GM18870 (cell line): ENCODE measurements around the gene NFATC1.

Experiments used
- ATAC-seq: cut with Tn5 transposase; IDR thresholded peaks from one replicate; pipeline ENCODE4 v1.9.1; 2021; ENCODE audit warnings: moderate library complexity; ENCODE audit not compliant: unreplicated experiment

Gene NFATC1

DNA sequence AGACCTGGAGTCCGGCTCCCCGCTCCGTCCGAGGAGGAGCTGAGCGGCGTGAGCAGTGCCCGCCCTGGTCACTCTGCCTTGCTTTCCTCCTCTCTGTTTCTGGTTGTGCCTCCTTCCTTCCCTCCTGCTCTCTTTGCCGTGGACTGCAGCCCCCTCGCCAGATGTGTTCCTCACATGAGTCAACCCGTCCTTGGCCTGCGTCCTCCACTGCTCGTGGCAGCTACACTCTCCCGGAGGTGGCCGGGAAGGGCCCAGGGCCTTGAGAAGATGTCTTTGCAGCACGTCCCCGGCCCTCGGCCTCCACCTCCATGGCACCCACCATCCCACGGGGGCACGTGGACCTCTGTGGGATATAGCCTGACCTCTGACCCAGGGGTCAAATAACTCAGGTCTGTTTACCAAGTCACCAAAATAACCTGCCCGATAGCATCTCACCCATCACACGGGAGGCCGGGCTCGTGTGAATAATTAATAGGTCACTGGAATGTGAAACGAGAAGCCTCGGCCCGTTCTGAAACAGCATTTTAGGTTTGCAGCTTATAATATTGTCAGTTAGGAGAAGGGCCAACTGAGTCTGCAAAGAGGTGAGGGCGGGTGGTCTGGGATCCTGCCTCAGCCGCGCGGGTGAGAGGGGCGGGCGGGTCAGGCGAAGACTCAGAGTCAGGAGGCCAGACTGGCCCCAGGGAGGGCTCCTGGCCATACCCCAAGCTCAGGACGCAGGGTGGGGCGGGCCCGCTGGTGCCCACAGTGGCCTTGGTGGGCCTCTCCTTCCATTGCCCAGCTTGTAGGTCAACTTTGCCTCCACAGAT lies 42.6 kb downstream of the NFATC1 start:
- ATAC-seq, result no peak

DNA sequence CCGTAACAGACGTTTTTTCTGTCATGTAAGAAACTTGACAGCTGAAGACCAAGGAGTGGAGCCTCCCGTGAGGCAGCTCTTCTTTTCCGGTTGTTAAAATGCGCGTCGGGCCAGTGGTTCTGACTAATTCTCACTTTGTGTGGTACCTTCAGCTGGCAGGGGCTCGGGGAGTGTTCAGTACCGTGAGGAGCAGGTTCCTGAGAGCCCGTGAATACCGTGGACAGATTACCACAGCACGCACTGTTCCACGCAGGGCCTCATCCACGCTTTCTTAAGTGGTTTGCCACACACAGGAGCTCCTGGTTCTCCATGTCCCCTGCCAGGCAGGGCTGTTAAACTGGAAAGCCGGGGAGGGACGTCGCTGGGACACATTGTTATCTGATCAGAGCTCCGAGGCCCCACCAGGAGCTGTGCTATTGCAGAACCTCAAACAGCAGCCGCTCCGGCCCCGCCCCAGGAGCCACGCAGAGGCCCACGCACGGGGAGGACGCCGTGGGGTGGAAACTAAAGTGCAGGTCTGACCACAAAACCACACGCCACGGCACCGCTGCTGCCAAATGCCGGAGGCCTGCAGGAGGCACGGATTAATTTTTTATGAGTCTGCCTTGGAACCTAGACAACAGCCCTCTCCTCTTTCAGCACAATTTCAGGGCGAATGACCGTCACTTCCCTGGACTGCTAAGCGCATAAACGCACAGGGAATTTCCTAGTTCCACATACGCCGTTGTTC lies 43.3 kb downstream of the NFATC1 start:
- no peak for ATAC-seq

DNA sequence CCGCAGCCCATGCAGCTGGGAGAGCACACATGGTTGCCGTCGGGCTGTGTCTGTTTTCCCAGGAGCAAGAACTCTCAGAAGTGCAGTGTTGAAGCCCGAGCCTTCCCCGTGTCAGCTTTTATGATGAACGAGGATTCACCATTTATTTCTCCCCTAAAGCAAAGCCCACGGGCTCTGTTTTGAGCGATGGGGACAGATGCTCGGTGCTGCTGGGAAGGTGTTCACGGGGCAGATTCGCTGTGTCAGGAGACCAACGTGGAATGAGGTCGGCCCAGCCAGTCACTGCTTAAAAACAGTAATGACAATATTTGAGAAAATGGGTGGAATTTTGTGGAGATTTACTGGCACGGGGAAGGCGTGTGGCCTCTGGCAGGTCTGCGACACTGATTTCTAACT lies 43.9 kb downstream of the NFATC1 start:
- no peak for ATAC-seq

DNA sequence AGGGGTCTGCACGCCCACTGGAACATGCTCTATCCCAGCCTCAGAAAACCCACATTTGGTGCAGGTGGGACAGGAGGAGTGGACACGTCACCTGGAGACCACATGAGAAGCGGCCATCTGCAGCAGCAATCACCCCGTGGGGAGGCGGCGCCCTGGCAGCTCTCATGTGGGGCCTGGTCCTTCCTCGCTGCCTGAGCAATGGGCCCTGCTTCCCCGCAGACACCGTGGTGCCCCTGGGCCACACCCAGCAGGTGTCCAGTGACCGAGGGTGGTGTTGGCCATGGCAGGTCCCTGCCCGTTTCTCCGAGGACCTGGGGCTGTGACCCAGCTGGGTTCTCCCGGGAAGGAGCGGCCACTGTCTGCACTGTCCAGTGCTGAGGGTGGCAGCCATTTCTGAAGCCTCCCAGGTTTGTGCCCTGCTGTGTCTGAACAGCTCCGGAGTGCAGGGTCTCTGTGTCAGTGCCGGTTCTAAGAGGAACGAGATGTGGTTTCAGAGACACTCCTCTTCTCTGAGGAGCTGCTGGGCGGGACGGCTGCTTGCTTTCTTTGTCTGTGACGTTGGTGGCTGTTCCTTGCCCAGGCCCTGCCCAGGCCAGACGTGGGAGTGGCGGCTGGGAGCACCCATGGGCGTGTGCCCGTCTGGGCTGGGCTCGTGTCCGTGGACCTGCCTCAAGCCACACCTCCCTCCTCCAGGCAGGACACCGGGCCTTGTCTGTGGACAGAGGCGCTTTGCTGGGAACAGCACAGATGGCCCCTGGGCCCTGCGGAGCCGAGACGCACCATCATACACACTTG lies 44.8 kb downstream of the NFATC1 start:
- no peak for ATAC-seq

DNA sequence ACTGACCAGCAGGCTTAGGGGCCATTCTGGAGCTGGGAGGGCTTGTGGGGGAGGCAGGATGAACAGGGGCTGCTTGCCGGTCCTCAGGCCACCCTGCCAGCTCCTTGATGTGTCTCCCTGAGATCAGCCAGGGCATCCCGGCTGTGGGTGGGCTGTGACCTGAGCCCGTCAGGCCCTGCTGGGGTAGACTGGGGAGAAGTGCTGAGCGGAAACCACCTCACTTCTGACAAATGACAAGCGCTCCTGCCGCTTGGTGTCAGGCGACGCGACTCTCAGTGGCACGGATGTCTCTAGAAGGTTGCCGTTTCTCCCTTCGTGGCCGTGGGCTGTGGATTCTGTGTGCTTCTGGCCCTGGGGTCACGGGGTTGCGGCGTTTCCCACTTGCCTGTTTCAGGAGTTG lies 45.7 kb downstream of the NFATC1 start:
- no peak for ATAC-seq

DNA sequence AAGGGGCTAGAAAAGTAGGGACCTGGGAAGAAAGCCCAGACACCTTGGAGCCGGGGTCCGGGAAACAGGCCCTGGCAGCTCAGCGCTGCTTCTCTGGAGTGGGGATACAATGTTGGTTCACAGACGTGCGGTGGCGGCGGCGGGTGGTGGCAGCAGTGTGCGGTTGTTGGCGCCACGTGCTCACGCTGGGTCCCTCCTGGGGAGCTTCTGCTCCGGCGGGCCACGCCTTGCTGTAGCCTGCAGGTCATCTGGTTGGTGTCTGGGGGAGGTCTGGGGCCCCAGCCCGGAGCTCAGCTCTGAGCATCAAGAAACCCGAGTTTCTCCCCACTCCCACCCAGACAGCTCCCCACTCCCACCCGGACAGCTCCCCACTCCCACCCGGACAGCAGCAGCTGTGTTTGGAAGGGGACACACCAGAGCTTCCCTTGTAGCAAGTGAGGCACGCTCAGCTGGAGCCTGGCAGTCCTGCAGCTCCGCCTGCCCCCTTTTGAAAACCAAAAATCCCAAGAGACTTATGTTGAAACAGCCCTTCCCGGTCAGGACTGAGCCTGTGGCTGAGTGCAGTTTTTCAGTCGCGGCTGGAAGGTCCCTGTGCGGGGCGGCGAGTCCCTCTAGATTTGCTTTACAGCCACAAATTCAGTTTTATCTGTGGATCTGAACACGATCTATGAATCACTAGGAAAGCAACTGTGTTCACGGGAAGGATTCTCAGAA lies 46.9 kb downstream of the NFATC1 start:
- ATAC-seq, result no peak

DNA sequence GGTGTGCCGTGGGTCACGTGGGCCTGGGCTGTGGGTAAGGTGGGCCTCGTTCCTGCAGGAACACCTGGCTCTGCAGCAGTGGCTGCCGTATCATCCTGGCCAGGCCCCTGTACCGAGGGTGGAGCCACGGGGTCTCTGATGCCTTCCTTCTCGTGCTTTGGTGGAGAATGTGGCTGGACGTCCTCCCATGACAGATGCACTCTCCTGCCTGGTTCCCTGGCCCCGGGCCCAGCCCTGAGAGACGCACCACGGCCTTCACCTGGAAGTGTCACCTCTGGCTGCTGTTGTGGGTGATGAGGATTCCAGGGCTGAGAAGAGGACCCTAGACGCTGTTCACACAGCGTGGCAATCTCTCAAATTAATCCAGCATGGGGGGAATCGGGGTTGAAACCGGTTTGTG lies 49.5 kb downstream of the NFATC1 start:
- no peak for ATAC-seq

DNA sequence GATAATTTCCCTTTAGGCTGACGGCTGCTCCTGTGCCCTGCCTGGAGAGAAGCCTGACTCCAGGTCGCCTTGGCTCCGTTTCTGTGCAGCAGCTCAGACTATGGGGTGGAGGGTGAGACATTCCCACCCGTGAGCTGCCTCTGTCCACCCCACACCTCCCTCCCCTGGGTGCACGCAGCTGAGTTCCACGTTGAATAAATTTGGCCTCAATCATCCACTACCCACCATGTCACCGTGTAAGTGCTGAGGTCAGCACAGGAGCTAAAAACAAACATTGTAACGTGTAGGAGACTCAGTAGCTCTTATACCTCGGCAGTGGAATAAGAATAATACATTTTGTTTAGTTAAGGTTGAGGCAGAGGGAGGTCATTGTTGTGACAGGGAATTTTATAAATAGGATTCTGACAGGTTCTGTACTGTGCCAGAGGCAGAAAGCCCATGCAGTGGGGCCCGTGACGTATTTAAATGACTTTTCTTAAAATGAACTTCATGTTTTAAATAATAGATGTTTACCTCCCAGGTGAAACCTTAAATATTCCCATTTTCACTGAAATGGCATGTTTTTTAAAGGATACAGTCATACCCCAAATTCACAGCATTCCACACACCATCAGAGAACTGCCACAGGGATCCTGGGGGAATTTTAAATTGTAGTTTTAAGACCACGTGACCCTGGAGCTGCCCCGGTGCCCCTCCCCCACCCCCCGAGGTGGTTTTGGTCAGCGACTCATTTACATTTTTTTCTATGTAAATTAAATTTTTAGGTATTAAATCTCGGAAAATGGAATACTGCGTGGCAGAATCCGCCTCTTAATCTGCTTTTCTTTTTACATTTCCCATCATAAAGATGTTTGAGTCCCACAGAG lies 50.2 kb downstream of the NFATC1 start:
- no peak for ATAC-seq

DNA sequence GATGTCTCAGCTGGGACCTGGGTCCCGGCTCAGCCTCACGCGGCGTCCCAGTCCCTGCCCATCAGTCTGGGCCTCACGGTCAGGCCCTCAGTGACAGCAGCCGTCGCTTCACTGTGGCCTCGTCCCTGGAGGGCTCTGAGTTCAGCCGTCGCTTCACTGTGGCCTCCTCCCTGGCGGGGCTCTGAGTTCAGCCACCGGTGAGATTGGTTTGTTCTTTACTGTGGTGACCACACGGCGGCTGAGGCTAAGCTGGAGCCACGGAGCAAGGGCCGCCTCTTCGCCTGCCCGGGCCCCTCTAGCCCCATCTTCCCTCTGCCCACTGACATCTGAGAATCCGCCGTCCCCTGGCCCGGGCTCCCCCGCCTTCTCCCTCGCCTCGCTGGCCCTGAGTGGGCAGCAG lies 51.2 kb downstream of the NFATC1 start:
- ATAC-seq, result no peak

DNA sequence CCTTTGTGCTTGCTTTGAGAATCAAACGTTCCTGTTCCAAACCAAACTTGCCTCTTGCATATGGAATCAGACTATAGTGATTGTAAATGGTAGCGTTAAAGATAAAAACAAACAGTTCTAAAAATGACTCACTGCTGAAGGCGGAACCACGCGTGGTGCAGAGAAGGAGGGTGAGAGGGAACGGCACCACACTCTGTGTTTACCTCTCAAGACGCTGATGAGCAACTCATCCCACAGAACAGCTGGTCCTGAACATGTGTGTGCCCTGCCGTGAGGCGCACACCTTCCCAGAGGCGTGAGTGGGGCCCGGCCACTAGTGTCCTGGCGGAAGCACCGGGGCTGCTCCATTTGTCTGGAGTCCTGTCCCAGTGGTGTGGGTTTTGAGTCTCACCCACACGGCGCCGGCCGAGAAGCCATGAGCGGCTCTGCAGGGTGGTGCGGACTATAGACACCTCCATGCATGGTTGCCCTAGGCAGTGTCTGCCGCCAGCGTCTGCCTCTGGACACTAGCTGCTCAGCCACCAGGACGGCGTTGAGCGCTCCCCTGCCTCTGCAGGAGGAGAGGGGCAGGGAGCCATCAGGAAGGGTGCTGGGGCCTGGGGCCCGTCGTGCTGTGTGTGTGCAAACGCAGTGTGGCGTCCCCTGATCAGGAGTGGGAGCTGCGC lies 52.1 kb downstream of the NFATC1 start:
- no peak for ATAC-seq

DNA sequence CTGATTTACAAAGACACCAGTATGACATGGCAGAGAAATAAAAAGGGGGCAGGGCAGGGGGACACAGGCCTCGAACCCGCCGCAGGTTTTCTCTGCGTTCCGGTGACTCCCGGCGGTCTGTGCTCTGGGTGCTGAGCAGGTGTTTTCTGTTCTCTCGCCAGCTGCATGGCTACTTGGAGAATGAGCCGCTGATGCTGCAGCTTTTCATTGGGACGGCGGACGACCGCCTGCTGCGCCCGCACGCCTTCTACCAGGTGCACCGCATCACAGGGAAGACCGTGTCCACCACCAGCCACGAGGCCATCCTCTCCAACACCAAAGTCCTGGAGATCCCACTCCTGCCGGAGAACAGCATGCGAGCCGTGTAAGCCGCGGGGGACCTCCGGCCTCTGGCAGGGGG lies 52.9 kb downstream of the NFATC1 start:
- no peak for ATAC-seq

DNA sequence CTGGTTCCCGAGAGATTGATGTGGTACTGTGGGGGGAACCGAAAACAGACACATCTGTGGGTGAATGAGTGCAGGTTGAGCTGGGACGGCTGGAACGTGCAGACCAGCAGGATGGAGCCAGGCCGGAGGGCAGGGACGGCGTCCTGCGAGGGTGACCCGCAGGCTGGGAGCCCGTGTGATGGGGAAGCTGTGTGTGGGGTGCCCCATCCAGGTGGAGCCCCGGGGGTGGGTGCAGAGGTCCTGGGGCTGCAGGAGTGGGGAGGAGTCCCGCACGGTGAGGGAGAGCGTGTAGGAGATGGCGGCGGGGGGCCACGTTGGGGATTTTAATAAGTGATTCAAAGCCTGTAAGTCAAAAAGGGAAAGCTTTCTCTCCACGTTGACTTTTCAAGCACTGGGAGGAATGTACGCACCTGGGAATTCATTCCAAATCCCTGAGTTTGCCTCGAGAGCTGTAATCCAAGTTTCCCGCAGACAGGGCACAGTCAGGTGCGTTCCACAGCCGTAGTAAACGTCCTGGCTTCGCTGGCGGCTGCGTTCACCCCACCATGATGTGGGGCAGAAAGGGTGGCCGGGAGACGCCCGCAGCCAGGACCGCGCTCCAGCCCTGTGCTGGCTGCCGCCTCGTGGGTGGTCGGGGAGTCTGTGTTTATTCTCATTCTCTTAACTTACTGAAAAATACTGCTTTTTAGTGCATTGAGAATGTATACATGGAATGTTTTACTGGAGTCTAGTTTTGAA lies 54.0 kb downstream of the NFATC1 start:
- no peak for ATAC-seq

DNA sequence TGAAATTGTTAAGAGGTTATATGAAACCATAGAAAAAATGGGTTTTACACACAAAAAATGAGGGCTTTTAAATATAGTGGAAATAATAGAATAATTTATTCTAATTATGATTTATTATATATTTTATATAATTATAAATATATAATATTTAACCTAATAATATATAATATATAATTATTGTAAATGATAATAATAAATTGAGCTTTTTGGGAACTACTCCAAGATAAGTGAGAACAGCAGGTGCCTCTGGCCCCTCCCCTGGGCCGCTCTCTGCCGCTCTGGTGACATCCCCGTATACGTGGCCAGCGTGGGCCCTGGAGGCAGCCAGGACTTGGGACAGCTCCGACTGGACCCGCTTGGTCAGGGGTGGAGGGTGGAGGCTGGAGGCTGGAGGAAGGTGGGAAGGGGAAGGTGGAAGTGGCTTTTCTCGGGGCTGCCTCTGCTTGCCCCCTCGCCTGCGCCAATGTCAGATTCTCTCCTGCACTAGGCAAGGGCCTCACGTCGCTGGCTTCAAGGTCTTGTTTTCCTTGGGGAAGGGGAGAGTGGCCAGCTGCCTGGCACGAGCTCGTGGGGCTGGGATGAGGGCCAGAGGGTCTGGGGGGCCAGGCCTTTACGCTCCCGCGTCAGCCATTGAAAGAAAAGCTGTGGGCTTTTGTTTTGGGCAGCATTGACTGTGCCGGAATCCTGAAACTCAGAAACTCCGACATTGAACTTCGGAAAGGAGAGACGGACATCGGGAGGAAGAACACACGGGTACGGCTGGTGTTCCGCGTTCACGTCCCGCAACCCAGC lies 54.8 kb downstream of the NFATC1 start:
- no peak for ATAC-seq

DNA sequence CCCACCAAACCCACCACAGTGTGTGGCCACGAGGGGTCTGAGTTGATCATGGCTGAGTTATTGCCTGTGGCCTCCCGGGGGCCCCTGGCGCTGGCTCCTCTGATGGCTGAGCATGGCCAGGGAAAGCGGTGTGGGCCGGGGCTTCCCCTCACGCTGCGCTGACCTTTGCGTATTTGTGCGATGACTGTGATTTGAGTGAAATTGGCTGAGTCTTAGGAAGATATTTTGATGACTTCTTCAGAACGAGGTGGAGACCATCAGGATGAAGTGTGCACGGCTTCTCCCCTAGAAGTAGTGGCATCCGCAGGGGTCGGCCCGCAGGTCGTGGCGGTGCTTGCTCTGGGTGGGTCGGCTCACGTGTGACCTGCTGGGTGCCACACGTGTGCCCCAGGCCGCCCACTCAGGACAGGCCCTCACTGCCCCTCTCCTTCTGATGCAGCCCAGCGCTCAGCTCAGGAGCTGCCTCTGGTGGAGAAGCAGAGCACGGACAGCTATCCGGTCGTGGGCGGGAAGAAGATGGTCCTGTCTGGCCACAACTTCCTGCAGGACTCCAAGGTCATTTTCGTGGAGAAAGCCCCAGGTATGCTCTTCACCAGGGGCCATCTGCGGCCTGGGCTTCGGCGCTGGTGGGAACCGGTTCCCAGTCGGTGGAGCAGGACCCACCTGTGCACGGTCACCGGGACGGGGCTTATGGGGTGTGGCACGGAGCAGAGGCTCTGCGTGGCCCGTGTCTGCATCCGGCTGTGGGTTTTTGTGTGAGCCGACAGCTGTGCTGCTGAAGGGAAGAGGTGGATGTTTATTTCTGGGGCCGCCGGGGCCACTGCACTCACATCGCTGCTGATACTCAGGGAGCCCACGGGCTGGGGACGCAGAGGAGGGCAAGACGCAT lies 55.8 kb downstream of the NFATC1 start:
- no peak for ATAC-seq

DNA sequence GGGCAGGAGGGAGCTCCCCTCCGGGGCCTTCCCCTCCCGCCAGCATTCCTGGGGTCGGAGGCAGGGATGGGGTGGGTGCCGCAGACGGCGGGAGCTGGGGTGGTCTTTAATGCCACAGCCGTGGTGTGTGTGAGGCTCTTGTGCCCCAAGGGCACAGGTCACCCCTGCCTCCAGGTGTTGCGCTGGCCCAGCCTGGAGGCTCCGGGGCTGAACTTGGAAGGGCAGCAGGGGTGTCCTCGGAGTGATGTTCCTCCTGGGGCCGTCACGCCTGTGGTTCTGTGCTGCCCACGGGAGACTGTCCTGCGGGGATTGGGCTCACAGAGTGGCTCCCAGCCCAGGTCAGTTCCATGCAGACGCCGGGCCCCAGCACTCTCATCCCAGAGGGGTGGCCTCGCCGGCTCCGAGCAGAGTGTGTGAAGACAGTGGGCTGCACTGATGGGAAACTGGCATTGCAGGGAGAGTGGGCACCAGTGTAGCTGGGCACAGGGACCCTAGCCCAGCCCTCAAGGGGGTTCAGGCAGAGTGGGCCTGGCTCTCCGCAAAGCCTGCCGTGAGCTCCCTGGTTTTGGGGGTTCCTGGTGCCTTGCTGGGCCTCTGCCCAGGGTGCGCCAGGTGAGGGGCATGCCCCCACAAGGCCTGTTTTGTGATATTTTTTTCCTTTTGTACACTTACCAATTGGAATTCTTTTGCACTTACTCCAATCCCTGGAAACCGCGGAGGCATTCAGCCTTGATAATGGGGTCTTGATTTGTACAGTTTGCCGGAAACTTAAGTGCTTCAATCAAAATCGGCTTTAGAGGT lies 56.7 kb downstream of the NFATC1 start:
- no peak for ATAC-seq

DNA sequence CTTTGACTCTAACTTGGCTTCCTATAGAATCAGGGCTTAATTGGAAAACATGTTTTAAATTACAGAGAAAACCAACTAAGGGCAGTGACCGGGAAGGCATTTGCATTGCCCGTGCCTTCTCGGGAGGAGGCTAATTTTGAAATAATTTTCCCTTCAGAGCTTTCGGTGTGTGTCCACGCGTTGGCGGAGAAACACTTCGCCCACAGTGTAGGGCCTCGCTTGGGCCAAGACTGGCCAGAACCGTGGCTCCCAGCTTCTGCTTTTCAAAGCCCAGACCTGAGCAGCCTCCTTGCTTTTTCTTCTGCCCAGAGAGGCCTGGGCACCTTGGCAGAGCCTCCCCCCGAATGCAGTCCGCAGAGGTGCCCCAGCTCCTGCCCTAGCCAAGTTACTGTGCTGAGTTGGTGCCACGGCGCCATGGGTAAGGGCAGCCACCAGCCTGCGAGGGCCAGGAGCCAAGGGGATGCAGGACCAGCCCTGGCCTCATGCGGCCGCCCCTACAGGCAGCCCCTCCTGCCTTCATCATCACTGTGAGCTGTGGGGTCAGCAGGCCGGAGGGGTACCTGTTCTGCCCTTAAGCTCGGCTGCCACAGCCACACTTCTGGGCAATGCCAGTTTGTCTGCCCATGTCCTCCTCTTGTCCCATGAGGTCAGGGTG lies 57.4 kb downstream of the NFATC1 start:
- no peak for ATAC-seq
